ENCODE measurements around the gene OLFML2B.
"Not testable (repeated sequence)": the region's sequence is repeated elsewhere in the genome, so short reads cannot be mapped to it uniquely, and the experiment has no call there.

Gene OLFML2B

DNA sequence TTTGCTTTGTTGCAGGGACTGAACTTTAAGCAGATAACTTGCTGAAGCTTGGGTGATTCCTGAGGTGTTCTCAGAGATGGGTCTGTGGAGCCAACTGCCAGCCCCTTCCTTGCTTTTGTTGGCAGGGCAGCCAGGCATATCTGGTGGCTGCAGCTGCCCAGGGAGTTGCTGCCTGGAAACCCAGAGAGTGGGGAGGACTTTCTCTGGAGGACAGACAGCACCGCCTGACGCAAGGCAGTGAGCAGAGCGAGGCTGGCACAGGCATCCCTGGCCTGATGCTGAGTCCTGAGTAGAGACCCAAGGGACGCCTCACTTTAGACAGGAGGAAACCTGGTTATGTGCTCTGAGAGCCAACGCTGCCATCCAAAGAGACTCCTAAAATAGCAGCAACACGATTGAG is 9.8 kb upstream of the OLFML2B start:
- peak; percentile 34 for DNase-seq

DNA sequence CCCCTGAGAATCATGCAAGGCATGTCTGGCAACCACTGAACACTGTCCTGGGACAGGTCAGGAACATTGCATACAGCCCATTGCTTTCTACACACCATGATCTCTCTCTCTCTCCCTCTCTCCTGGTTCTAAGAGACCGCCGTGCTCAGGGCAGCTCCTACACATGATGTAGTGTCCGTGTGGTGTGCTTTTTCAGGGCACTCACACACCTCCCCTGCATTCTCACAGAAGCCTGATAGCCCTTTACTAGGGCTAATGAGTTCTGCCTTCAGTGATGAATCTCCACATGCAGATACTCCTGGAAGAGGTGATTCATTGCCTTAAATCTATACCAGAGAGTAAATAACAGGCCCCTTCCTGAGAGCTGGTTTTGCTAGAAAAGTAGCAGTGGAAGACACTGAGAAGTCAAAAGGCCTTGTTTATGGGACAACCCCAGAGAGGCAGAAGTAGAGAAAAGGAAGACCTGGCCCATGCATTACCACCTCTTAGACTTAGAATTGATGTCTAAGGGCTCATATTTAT is 7.2 kb upstream of the OLFML2B start:
- no peak for DNase-seq

DNA sequence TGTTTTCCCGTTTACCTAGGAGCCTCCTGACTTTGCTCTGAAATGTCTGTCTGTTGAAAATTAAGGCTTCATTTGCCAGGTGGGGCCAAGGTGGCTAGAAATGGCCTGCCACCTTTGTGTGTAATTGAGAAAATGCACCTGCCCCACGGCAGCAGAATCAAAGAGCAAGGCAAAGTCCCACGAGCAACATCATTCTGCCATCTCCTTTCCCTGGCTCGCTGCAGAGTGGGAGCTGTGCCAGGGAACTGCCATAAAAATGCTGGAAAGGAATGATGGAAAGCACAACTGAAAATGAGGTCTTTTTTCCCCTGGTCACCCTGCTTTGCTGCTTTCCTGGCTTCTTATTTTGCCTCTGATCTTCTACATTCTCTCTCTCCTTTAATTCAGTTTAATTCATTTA is 5.5 kb upstream of the OLFML2B start:
- DNase-seq: no peak

DNA sequence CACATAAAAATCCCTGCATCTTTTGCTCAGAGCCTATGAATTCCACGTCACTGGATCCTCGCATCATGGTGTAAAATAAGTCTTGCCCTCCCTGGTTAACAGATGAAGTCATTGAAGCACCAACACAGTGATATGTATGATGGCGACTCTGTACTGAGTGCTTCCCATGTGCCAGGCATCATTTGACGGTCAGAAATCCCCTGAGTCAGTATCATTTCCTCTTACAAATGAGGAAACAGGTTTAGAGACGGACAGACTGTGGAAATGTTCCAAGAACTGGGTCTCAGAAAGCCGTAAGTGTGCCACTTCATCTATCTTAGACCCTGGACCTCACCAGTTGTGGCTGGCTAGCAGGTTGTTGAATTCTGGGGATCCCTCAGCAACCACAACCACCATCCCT is 5.1 kb upstream of the OLFML2B start:
- DNase-seq: no peak

DNA sequence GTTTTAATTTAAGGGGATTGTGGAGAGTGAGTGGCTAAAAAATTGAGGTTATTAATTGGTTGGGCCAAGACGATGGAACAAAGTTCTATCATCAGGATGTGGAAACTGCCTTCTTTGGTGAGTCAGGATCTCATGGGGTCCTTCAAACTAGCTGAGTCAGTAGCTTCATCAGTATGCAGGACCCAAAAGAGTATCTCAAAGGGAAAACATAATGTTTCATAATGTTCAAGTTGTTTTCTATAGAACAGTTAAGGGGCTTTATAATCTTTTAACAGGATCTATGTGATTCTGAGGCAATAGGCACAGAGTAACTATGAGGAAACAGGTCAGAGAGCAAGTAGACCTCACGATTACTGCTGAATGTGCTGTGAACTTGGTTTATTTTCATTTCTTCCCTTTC is 3.2 kb upstream of the OLFML2B start:
- no peak for DNase-seq

DNA sequence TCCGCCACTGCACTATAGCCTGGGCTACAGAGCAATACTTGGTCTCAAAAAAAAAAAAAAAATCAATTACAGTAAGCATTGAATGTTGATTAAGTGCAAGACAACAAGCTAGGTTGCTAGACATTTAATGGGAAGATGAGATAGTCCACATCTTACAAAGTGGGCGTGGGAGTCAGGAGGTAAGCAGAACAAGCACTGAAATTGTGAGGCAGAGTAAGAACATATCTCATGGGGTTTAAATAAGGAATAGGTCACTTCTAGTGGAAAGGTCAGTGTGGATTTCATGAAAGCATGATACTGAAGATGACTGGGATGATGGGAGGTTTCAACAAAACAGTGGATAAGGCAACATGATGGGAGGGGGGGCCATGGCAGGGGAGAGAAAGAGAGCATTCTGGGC is 1.9 kb upstream of the OLFML2B start:
- DNase-seq: no peak

DNA sequence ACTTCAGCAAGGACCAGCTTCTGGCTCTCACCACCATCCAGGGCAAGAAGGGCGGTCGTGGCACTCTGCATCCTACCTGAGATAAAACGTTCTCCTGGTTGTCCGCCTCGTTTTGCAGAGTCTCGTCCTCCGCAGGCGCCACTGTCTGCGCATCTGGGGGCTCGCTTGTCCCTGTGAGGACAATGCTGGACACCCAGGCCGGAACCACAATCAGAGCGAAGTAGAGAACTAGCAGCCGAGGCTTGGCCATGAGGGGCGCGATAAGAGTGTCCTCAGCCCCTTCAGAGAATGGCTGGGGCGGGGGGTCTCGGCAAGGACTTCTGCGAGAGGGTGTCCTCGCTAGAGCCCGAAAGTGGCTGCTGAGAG is 505 bp downstream of the OLFML2B start:
- DNase-seq: no peak

DNA sequence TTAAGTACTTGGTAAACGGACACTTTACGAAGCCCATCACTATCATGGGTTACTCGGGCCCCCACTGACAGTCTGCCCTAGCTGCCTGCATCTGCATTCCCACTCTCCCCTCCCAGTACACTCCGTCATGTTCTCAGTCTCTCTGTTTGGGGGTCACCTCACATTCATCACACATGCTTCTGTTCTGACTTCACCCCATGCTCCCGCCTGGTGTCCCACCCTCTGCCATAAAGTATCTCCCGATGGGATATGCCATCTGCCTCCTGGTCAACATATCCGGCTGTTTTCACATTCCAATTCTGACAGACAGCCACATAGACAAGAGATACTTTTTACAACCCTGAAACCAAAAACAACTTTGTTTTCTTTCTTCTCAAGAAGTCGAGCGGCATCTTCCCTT is 1.0 kb downstream of the OLFML2B start:
- no peak for DNase-seq

DNA sequence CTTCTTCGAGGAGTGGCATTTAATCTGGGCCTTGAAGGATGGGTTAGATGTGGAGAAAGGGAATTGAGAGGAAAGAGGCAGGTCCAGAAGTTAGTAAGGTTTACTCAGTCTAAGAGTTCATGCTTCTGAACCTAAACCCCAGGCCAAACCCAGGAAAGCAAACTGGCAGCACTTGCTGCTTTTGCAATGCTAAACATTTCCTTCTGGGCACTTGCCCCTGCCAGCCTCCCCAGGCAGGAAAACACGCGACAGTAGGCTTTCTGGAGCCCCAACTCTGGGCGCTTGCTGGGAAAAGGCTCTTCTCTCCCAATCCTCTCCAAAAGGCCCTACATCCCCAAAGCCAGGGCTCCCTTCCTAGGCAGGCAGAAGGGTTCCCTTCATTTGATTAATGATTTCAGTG is 2.5 kb downstream of the OLFML2B start:
- DNase-seq: no peak

DNA sequence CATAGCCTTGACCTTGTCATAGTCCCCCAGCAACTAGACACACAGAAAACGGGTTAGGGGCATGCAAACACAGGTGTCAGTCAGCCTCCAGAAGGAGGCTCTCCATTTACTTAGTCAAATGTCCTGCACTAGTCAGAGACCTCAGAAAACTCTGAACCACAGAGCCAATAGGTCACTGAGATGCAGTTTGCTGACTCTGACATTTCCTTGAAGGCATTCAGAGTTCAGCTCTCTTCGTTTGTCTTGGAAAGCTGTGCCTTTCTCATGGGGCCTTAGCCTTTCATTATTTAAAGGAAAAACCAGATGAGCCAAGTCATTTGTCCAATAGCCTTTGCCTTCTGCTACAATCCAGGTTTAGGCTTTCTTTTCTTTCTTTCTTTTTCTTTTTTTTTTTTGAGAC is 3.5 kb downstream of the OLFML2B start:
- no peak for DNase-seq

DNA sequence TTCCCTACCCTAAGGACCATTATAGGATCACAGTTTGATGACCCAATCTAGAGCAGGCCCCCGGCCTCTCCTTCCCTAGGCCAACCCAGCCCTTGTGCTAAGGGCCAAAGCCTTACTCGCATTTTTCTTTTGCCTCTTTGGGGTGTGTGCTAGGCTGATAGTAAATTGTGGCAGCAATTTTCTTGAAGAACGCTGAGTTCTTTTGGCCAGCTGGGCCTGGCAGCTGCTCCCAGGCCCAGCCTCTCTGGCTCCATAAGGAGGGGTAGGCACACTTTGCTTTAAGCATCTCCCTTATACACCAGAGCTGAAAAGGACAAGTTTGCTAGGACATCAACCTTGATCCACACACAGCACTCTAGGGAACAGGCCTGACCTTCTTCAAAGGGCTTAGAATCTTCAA is 4.2 kb downstream of the OLFML2B start:
- no peak for DNase-seq

DNA sequence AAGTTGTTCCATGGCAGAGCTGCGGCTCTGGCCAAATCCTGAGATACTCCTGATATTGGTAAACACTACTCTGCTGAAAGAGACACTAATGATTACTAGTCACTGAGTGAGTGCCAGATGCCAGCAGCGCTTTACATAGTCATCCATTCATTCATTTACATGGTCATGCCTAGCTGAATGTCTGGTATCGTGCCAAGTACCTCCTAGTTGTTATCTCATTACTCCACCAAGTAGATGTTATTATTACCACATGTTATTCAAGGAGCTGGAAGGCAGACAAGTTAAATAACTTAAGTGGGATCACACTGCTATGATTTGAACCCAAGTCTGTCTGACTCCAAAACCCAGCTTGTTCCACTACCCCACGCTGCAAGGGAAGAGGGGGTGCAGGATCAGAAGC is 4.7 kb downstream of the OLFML2B start:
- peak; percentile 78 for DNase-seq

DNA sequence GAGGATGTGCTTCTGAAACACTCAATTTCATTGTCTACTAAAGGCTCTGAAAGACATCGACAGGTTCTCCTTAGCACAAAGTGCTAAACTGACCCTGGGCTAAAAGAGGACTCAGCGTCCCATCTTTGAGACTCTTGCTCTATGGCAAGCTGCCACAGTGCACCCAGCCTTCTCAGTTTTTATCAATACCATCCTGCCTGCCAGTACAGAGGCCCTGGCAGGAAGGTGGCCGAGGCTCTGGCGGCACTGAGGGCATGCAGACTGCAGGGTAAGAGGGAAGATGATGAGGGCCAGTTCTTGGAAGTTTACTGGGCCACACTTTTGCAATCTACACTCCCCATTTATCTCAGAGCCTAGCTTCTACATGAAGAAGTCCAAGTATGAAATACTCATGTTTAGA is 5.3 kb downstream of the OLFML2B start:
- no peak for DNase-seq

DNA sequence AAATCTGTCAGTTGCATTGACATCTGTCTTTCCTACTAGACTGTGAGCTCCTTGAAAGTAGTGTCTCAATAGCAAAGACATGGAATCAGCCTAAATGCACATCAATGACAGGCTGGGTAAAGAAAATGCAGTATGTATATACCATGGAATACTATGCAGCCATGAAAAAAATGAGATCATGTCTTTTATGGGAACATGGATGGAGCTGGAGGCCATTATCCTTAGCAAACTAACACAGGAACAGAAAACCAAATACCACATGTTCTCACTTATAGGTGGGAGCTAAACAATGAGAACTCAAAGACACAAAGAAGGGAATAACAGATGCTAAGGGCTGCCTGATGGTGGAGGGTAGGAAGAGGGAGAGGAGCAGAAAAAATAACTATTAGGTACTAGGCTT is 5.9 kb downstream of the OLFML2B start:
- not testable (repeated sequence) for DNase-seq

DNA sequence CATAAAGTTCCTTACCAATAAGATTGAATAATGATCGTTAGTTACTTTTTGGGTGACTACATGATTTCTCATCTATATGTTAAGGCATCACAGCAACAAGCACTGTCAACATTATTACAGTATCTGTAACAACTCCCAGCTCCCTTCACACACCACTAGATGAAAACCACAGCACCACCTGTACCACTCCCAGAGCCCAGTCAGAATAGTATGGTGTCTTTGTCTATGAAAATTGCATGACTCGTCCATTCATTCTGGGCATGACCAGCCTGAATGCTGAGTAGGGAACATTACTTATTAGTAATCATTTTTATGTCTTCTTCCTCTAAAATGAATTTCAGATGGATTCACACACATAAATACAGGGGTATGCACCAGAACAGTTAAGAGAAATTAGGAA is 7.0 kb downstream of the OLFML2B start:
- no peak for DNase-seq

DNA sequence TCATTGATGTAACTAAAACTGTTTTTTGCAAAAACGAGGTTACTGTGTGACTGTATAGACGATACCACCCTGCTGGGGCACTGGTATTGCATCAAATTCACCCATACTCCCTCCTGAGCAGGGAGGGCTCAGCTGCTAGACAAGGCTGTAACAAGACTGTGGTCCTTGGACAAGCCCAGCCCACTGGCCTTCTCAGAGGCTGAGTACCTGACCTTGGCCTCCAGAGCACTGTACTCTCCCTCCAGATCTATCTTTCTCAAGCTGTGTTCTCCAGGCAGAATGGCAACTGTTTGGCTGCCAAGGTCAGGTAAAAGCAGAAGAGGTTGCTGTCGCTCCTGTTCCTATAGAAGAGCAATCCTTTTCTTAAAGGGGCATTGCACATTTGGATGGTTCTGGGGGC is 8.5 kb downstream of the OLFML2B start:
- DNase-seq: no peak

DNA sequence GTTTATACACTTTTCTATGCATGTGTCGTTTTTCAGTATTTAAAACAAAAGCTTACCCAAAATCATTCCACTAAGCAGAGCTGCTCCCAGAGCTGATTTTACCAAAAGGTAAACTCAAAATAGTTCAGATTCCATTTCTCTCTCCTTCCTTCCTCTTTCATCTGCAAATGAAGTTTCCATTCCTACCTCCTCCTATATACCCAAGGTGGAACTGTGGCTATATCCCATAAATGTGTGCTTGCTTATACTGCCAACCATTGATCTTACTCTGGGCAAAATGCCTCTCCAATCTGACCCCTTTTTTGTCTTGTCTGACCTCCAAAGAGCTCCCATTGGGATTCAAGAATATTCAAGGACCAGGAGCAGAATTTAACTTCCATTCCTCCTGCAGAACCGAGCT is 9.5 kb downstream of the OLFML2B start:
- no peak for DNase-seq

DNA sequence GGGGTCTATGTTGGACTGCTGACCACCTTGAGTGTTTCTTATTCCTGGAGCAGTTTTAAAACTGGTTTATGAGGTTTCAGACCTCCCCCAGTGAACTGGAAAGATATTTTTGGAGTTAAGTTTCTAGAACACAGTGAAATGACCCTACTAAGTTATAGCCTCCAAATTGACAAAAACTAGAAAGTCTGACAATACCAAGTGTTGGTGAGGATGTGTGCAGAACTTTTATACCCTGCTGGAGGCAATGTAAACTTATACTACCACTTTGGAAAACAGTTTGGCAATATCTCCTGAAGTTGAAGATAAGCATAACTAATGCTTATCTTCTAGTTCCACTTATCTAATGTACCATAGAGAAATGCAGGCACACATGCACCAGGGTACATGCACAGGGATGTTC is 10.4 kb downstream of the OLFML2B start:
- DNase-seq: no peak

DNA sequence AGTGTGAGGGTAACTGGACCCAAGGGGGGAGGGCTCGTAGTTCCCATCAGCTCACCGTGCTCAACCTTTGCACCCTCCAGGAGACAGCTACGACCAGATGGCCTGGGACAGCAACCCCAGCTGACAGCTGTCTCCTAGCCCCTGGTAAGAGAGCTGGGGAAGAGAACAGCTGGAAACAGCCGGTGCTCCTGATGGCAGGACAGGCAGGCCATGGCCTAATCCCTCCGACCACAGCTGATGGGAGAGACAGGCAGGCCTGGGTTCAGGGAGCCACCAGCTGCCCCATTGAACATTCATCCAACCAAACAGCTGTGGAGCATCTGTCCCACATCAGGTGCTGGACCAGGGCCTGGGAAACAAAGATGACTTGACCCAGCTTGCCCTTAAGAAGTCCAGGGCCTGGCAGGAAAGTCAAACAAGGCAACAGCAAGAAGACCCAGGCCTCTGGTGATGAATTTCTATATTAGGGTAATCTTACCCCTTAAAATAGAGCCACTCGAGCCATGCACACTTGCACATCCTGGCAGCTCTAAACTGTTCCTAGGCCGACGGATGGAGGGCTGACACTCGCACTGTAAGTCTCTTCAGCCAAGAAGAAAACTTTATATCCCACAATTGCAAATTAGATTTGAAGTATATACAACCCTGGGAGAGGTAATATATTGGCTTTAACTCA is 12.2 kb downstream of the OLFML2B start:
- DNase-seq: no peak

DNA sequence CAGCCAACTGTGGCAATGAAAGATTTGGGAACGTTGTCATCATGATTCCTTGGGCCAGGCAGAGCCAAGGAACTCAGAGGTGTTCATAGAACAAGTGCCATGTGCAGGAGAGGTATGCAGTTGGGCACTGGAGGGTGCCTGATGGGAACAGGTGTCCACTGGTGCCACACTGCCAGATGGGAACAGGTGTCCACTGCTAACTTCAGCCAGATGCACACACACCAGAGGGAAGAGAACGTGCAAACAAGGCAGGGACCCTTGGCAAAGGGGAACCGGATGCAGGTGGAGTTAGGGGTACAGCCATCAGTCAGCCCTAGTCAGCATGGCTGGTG is 13.5 kb downstream of the OLFML2B start:
- DNase-seq: no peak

DNA sequence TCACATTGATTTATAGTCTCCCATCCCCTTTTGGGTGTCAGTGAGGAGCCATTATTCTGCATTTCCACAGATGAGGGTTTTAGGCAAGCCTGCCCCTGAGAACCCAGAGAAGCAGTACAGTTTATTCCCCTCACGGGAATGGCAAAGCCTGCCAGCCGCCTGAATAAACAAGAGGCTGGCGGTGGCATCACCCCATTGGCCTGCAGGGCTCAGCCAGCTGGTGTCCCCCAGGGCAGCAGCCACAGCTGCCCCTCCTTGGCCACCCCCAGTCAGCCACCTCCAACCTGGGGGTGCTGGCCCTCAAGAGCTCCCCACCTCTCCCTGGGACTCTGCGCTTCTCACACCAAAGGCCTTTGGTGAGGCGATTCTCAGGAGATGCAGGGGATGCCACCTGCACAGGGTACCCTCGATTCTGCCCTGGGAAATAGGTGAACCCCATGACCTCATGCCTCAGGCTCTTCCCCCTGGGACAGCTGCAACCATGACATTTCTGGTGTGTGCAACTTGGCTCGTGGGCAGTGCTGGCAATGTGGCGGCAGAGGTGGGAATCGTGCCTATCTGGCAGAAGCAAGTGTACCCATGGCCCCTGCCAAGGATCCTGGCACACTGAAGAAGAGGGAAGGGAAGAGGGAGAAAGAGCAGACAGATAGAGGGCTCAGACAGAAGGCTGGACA is 14.0 kb downstream of the OLFML2B start:
- no peak for DNase-seq

DNA sequence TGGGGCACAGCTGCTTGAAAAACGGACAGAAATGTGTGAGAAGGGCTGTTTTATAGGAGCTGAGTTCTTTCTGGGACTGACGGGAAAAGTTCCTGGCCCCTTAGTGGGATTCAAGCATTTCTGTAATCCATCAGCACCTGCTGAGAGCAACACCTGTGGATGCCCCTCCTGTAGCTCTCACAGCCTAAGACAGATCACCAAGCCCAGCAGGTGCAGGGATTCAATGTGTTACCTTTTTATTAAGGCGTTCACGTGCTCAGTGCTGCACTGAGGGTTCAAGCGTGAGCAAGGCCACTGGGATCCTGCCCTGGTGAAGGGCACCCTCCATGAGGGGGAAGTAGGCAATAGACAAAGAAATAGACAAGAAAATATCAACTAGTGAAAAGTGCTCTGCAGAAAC is 14.9 kb downstream of the OLFML2B start:
- no peak for DNase-seq

DNA sequence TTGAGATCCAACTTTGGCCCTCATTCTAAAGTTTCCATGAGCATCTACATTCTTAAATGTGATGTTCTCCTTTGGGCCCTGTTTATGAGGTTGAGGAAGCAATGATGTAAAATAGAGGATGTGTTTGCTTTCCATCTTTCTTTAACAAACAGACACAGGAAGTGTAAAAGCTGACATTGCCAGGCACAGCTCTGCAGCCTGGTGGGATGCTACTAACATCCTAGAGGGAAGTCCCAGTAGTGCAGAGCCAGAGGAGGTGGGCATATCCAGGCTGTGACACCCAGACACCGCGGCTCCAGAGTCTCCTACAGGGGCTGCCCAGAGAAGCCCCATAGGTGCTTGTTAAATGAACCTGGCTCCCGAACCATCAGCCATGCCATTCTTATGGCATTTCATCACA is 16.2 kb downstream of the OLFML2B start:
- DNase-seq: no peak

DNA sequence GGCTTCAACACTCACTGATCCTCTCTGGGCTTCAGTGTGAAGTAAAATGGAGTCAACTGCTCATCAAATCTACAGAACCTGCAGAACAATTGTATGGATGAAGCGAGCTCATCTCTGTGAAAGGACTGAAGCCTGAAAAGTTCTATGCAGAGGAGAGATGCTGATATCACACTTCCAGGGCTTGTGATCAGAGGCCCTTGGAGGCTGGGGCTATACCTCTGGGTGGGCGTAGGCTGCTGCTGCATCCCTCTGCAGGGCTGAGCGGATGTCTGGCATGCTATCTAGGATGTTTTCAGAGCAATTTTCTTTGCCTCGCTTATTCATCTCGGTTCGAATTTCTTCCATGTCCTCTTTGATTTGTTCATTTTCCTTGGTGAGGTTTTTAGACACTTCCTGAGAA is 17.6 kb downstream of the OLFML2B start:
- no peak for DNase-seq

DNA sequence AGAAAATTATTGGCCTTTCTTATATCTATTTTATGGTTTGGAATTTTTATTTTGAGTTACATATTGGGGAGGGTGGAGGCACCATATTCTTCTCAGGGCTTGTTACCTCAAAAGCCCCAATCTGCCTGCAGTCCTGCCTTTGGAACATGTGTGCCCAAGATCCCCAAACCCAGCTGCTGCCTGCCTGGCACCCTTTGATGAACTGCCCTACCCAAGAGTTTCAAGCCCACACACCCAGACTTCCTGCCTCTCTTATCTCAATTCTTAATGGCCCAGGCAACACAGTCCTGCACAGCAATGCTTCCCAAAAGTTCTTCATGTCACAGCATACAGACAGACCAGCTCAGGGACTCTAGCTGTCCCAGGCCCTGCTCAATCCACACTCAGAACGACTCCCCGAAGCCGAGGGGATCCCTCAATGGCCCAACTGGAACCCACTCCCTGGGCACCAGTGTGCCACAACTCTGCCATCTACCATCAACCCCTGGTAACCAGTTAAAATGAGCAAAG is 19.2 kb downstream of the OLFML2B start:
- no peak for DNase-seq
